Mammary epithelial cell (primary cell): ENCODE data around the gene YBX3.

Experiments used
- EZH2 ChIP-seq: IDR thresholded peaks from 2 replicates; pipeline ENCODE4 v1.6.1; 2012; ENCODE audit warnings: low read length, inconsistent platforms, borderline replicate concordance
- TF ChIP-seq, protein P1 (sequence below), 2 donors: IDR thresholded peaks in 1 of 2; conservative IDR thresholded peaks in 1 of 2; 2 replicates each; pipeline ENCODE4 v1.5.1; 2011 to 2012; ENCODE audit warnings: inconsistent platforms in 2 of 2, low read length in 2 of 2, mild to moderate bottlenecking in 2 of 2, control low read depth in 1 of 2, low read depth in 1 of 2; ENCODE audit not compliant: insufficient read depth in 1 of 2; ENCODE audit errors: extremely low read depth in 1 of 2

DNA sequence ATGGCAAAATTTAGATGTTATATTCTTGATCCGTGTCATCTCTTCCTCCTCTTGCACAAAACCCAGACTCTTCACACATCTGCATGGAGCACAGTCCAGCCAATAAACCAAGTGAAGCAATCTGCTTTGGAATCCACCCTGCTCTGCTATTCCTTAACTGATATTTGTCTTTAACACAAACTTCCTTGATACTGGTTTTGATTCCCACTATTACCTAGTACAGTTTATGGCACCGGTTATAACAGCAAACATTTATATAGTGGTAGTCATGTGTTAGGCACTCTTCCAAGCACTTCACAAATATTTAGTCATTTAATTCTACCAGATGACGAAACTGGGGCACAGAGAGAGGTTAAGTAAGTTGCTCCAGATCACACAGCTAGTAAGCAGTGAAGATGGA, 61.8 kb downstream of the YBX3 start:
- TF ChIP-seq, protein P1, sequence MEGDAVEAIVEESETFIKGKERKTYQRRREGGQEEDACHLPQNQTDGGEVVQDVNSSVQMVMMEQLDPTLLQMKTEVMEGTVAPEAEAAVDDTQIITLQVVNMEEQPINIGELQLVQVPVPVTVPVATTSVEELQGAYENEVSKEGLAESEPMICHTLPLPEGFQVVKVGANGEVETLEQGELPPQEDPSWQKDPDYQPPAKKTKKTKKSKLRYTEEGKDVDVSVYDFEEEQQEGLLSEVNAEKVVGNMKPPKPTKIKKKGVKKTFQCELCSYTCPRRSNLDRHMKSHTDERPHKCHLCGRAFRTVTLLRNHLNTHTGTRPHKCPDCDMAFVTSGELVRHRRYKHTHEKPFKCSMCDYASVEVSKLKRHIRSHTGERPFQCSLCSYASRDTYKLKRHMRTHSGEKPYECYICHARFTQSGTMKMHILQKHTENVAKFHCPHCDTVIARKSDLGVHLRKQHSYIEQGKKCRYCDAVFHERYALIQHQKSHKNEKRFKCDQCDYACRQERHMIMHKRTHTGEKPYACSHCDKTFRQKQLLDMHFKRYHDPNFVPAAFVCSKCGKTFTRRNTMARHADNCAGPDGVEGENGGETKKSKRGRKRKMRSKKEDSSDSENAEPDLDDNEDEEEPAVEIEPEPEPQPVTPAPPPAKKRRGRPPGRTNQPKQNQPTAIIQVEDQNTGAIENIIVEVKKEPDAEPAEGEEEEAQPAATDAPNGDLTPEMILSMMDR (conservative IDR thresholded peaks at IDR 0.05 in 1 of 2, IDR thresholded peaks at IDR 0.05 in 1 of 2; ENCODE audit: extremely low read depth in 1 of 2, insufficient read depth in 1 of 2, low read depth in 1 of 2, low read length in 2 of 2) = no peak
- TF ChIP-seq EZH2 = no peak
